ENCODE data around the gene GOLGA1. TPM values are rescaled to one million over a fixed set of nuclear protein-coding genes. Genes with fewer than 3 reads are reported as not detected.

GOLGA1 gene
- total RNA-seq, 1 donor from 2014 or later: 10.2 TPM

GRCh38 chr9:124877021-124877782, 63.7 kb downstream of the GOLGA1 start:
- Histone ChIP-seq H3K9ac (ENCODE audit: low read length) (no peak overlapping the region), H2AFZ (ENCODE audit: low read depth, low read length) (no peak overlapping the region), H3K27me3 (ENCODE audit: insufficient read depth, low read length) (no peaks in the 10 kb centered on the region), H3K9me3 (ENCODE audit: insufficient read depth, low read depth, low read length) (no peaks in the 10 kb centered on the region), H3K27ac (ENCODE audit: low read depth, low read length) (no peak overlapping the region), H3K4me2 (ENCODE audit: low read length) (no peak overlapping the region), H3K79me2 (ENCODE audit: insufficient read depth, low read length) (peaks cover 44% of the 10 kb centered on the region), H3K4me1 (ENCODE audit: insufficient read depth, low read length) (no peaks in the 10 kb centered on the region), H3K4me3 (ENCODE audit: insufficient read depth, low read depth, low read length) (no peak overlapping the region), H4K20me1 (ENCODE audit: insufficient read depth, low read length) (peaks cover 76% of the 10 kb centered on the region), H3K36me3 (ENCODE audit: insufficient read depth, low read length) (peaks cover 38% of the 10 kb centered on the region)
- FAIRE-seq (no peak), DNase-seq (ENCODE audit: low read depth) (no peak)
- no peak overlapping the region for H3K27ac Mint-ChIP-seq (ENCODE audit: unreplicated experiment)
- H3K4me3 Mint-ChIP-seq (ENCODE audit: unreplicated experiment): no peak overlapping the region
- no peak for TF ChIP-seq CTCF (IDR thresholded peaks at IDR 0.05; ENCODE audit: insufficient read depth, low read depth, low read length)
- H3K9me3 Mint-ChIP-seq (ENCODE audit: unreplicated experiment): no peaks in the 10 kb centered on the region
- no peaks in the 10 kb centered on the region for H3K27me3 Mint-ChIP-seq (ENCODE audit: low read depth, unreplicated experiment)
- peaks cover 11% of the 10 kb centered on the region for H3K4me1 Mint-ChIP-seq (ENCODE audit: low read depth, unreplicated experiment)
- peaks cover 16% of the 10 kb centered on the region for H3K36me3 Mint-ChIP-seq (ENCODE audit: low read depth, unreplicated experiment)

GRCh38 chr9:124875501-124875900, 65.4 kb downstream of the GOLGA1 start:
- Histone ChIP-seq H4K20me1 (ENCODE audit: insufficient read depth, low read length) (peaks cover 90% of the 10 kb centered on the region), H3K27ac (ENCODE audit: low read depth, low read length) (no peak overlapping the region), H3K4me3 (ENCODE audit: insufficient read depth, low read depth, low read length) (no peak overlapping the region), H3K36me3 (ENCODE audit: insufficient read depth, low read length) (peaks cover 41% of the 10 kb centered on the region), H3K9me3 (ENCODE audit: insufficient read depth, low read depth, low read length) (no peaks in the 10 kb centered on the region), H3K4me1 (ENCODE audit: insufficient read depth, low read length) (peaks cover 12% of the 10 kb centered on the region), H3K79me2 (ENCODE audit: insufficient read depth, low read length) (peaks cover 61% of the 10 kb centered on the region), H2AFZ (ENCODE audit: low read depth, low read length) (no peak overlapping the region), H3K9ac (ENCODE audit: low read length) (no peak overlapping the region), H3K27me3 (ENCODE audit: insufficient read depth, low read length) (no peaks in the 10 kb centered on the region), H3K4me2 (ENCODE audit: low read length) (no peak overlapping the region)
- H3K4me1 Mint-ChIP-seq (ENCODE audit: low read depth, unreplicated experiment): peaks cover 23% of the 10 kb centered on the region
- DNase-seq (ENCODE audit: low read depth): no peak
- H3K27ac Mint-ChIP-seq (ENCODE audit: unreplicated experiment): no peak overlapping the region
- no peaks in the 10 kb centered on the region for H3K9me3 Mint-ChIP-seq (ENCODE audit: unreplicated experiment)
- no peaks in the 10 kb centered on the region for H3K27me3 Mint-ChIP-seq (ENCODE audit: low read depth, unreplicated experiment)
- TF ChIP-seq CTCF (IDR thresholded peaks at IDR 0.05; ENCODE audit: insufficient read depth, low read depth, low read length) (no peak), EZH2 (IDR thresholded peaks at IDR 0.05; ENCODE audit: insufficient read depth, low read length) (no peak)
- no peak for FAIRE-seq
- H3K4me3 Mint-ChIP-seq (ENCODE audit: unreplicated experiment): no peak overlapping the region
- peaks cover 16% of the 10 kb centered on the region for H3K36me3 Mint-ChIP-seq (ENCODE audit: low read depth, unreplicated experiment)

DNA sequence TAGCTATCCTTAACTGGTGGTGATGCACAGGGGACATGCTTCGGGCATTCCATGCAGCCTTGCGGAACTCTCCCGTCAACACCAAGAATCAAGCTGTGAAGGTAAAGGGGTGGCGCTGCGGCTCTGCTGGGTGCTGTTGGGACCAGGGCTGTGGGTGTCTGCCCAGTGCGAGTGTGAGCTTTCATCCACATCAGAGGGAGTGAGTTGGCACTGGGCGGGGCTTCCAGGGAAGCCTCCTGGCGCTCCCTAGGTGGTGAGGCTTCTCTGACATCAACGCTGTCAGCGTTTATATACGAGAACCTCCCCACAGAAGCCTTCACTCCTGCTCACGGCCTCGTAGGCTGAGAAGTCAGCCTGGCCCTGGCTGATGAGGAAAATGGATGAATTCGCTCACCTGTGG, 67.2 kb downstream of the GOLGA1 start:
- H3K4me1 ChIP-seq (ENCODE audit: insufficient read depth, low read length): peaks cover 15% of the 10 kb centered on the region
- no peaks in the 10 kb centered on the region for H3K9me3 ChIP-seq (ENCODE audit: insufficient read depth, low read depth, low read length)
- no peaks in the 10 kb centered on the region for H3K27me3 Mint-ChIP-seq (ENCODE audit: low read depth, unreplicated experiment)
- no peaks in the 10 kb centered on the region for H3K27me3 ChIP-seq (ENCODE audit: insufficient read depth, low read length)
- no peak overlapping the region for H3K27ac Mint-ChIP-seq (ENCODE audit: unreplicated experiment)
- H3K27ac ChIP-seq (ENCODE audit: low read depth, low read length): no peak overlapping the region
- TF ChIP-seq EZH2 (IDR thresholded peaks at IDR 0.05; ENCODE audit: insufficient read depth, low read length) (no peak), CTCF (IDR thresholded peaks at IDR 0.05; ENCODE audit: insufficient read depth, low read depth, low read length) (no peak)
- peaks cover 23% of the 10 kb centered on the region for H3K4me1 Mint-ChIP-seq (ENCODE audit: low read depth, unreplicated experiment)
- H3K79me2 ChIP-seq (ENCODE audit: insufficient read depth, low read length): peaks cover 79% of the 10 kb centered on the region
- H3K36me3 ChIP-seq (ENCODE audit: insufficient read depth, low read length): peaks cover 28% of the 10 kb centered on the region
- H3K4me2 ChIP-seq (ENCODE audit: low read length): no peak overlapping the region
- no peak overlapping the region for H2AFZ ChIP-seq (ENCODE audit: low read depth, low read length)
- H3K9ac ChIP-seq (ENCODE audit: low read length): no peak overlapping the region
- H4K20me1 ChIP-seq (ENCODE audit: insufficient read depth, low read length): peaks cover 87% of the 10 kb centered on the region
- no peak overlapping the region for H3K4me3 Mint-ChIP-seq (ENCODE audit: unreplicated experiment)
- DNase-seq (ENCODE audit: low read depth) (no peak), FAIRE-seq (no peak)
- H3K9me3 Mint-ChIP-seq (ENCODE audit: unreplicated experiment): no peaks in the 10 kb centered on the region
- no peak overlapping the region for H3K4me3 ChIP-seq (ENCODE audit: insufficient read depth, low read depth, low read length)
- H3K36me3 Mint-ChIP-seq (ENCODE audit: low read depth, unreplicated experiment): peaks cover 16% of the 10 kb centered on the region
